ENCODE measurements around the gene SUV39H2.
"Not testable (repeated sequence)": the region's sequence is repeated elsewhere in the genome, so short reads cannot be mapped to it uniquely, and the experiment has no call there.

Gene SUV39H2

GRCh38 chr10:14859043-14859442 lies 19.6 kb upstream of the SUV39H2 start:
- no peaks in the 10 kb centered on the region for H3K27me3 Mint-ChIP-seq
- peaks cover 62% of the 10 kb centered on the region for H3K36me3 Mint-ChIP-seq (ENCODE audit: low read depth)
- no peaks in the 10 kb centered on the region for H3K4me1 Mint-ChIP-seq (ENCODE audit: low read depth)
- H3K4me3 Mint-ChIP-seq = no peak overlapping the region
- no peaks in the 10 kb centered on the region for H3K9me3 Mint-ChIP-seq
- no peak overlapping the region for H3K27ac Mint-ChIP-seq

GRCh38 chr10:14859775-14860174 lies 18.9 kb upstream of the SUV39H2 start:
- no peaks in the 10 kb centered on the region for H3K9me3 Mint-ChIP-seq
- H3K4me1 Mint-ChIP-seq (ENCODE audit: low read depth) = no peaks in the 10 kb centered on the region
- H3K27ac Mint-ChIP-seq = no peak overlapping the region
- H3K4me3 Mint-ChIP-seq = no peak overlapping the region
- no peaks in the 10 kb centered on the region for H3K27me3 Mint-ChIP-seq
- H3K36me3 Mint-ChIP-seq (ENCODE audit: low read depth) = peaks cover 60% of the 10 kb centered on the region

GRCh38 chr10:14860791-14861190 lies 17.9 kb upstream of the SUV39H2 start:
- Mint-ChIP-seq H3K27ac (no peak overlapping the region), H3K4me1 (ENCODE audit: low read depth) (no peaks in the 10 kb centered on the region), H3K27me3 (no peaks in the 10 kb centered on the region), H3K9me3 (no peaks in the 10 kb centered on the region), H3K4me3 (no peak overlapping the region), H3K36me3 (ENCODE audit: low read depth) (peaks cover 52% of the 10 kb centered on the region)

GRCh38 chr10:14864466-14864865 lies 14.2 kb upstream of the SUV39H2 start:
- not testable (repeated sequence) for H3K4me1 Mint-ChIP-seq (ENCODE audit: low read depth); H3K9me3 Mint-ChIP-seq; H3K27me3 Mint-ChIP-seq; H3K4me3 Mint-ChIP-seq; H3K27ac Mint-ChIP-seq
- H3K36me3 Mint-ChIP-seq (ENCODE audit: low read depth) = peaks cover 55% of the 10 kb centered on the region

GRCh38 chr10:14864871-14865270 lies 13.8 kb upstream of the SUV39H2 start:
- not testable (repeated sequence) for H3K4me3 Mint-ChIP-seq; H3K9me3 Mint-ChIP-seq; H3K27ac Mint-ChIP-seq; H3K27me3 Mint-ChIP-seq; H3K4me1 Mint-ChIP-seq (ENCODE audit: low read depth)
- H3K36me3 Mint-ChIP-seq (ENCODE audit: low read depth) = peaks cover 58% of the 10 kb centered on the region

GRCh38 chr10:14873090-14873760 lies 5.4 kb upstream of the SUV39H2 start:
- Mint-ChIP-seq H3K27me3 (no peaks in the 10 kb centered on the region), H3K4me1 (ENCODE audit: low read depth) (peaks cover 18% of the 10 kb centered on the region), H3K9me3 (no peaks in the 10 kb centered on the region), H3K36me3 (ENCODE audit: low read depth) (peaks cover 30% of the 10 kb centered on the region), H3K27ac (no peak overlapping the region), H3K4me3 (no peak overlapping the region)

- Mint-ChIP-seq H3K27ac (peak overlapping the region; percentile 8), H3K27me3 (no peaks in the 10 kb centered on the region), H3K9me3 (no peaks in the 10 kb centered on the region), H3K36me3 (ENCODE audit: low read depth) (peaks cover 15% of the 10 kb centered on the region), H3K4me1 (ENCODE audit: low read depth) (peaks cover 32% of the 10 kb centered on the region), H3K4me3 (no peak overlapping the region)
Measured at GRCh38 chr10:14875941-14876340, 2.7 kb upstream of the SUV39H2 start.

GRCh38 chr10:14876764-14877163 lies 1.9 kb upstream of the SUV39H2 start:
- H3K27ac Mint-ChIP-seq = no peak overlapping the region
- no peaks in the 10 kb centered on the region for H3K27me3 Mint-ChIP-seq
- H3K4me1 Mint-ChIP-seq (ENCODE audit: low read depth) = peaks cover 37% of the 10 kb centered on the region
- H3K36me3 Mint-ChIP-seq (ENCODE audit: low read depth) = peaks cover 14% of the 10 kb centered on the region
- H3K9me3 Mint-ChIP-seq = no peaks in the 10 kb centered on the region
- H3K4me3 Mint-ChIP-seq = peak overlapping the region; percentile 95

GRCh38 chr10:14879124-14879927 lies 660 bp downstream of the SUV39H2 start:
- Mint-ChIP-seq H3K4me1 (ENCODE audit: low read depth) (peaks cover 50% of the 10 kb centered on the region), H3K36me3 (ENCODE audit: low read depth) (peaks cover 29% of the 10 kb centered on the region), H3K4me3 (peak overlapping the region; percentile 95), H3K27me3 (no peaks in the 10 kb centered on the region), H3K9me3 (no peaks in the 10 kb centered on the region), H3K27ac (peak overlapping the region; percentile 85)

GRCh38 chr10:14879928-14880193 lies 1.2 kb downstream of the SUV39H2 start:
- Mint-ChIP-seq H3K4me3 (peak overlapping the region; percentile 95), H3K27ac (peak overlapping the region; percentile 85)

GRCh38 chr10:14880229-14880628 lies 1.6 kb downstream of the SUV39H2 start:
- Mint-ChIP-seq H3K4me1 (ENCODE audit: low read depth) (peaks cover 50% of the 10 kb centered on the region), H3K4me3 (peak overlapping the region; percentile 95)

More at GRCh38 chr10:14879928-14880193, 1.2 kb downstream of the SUV39H2 start:
- Mint-ChIP-seq H3K4me1 (ENCODE audit: low read depth) (peaks cover 50% of the 10 kb centered on the region), H3K9me3 (no peaks in the 10 kb centered on the region), H3K36me3 (ENCODE audit: low read depth) (peaks cover 29% of the 10 kb centered on the region), H3K27me3 (no peaks in the 10 kb centered on the region)

GRCh38 chr10:14884082-14884481 lies 5.4 kb downstream of the SUV39H2 start:
- peaks cover 34% of the 10 kb centered on the region for H3K4me1 Mint-ChIP-seq (ENCODE audit: low read depth)
- H3K9me3 Mint-ChIP-seq = no peaks in the 10 kb centered on the region
- peaks cover 29% of the 10 kb centered on the region for H3K36me3 Mint-ChIP-seq (ENCODE audit: low read depth)
- no peaks in the 10 kb centered on the region for H3K27me3 Mint-ChIP-seq
- H3K27ac Mint-ChIP-seq = no peak overlapping the region
- H3K4me3 Mint-ChIP-seq = no peak overlapping the region

More at GRCh38 chr10:14880229-14880628, 1.6 kb downstream of the SUV39H2 start:
- Mint-ChIP-seq H3K27me3 (no peaks in the 10 kb centered on the region), H3K36me3 (ENCODE audit: low read depth) (peaks cover 29% of the 10 kb centered on the region), H3K27ac (peak overlapping the region; percentile 85), H3K9me3 (no peaks in the 10 kb centered on the region)

- H3K9me3 Mint-ChIP-seq = no peaks in the 10 kb centered on the region
- peak overlapping the region; percentile 32 for H3K27ac Mint-ChIP-seq
- H3K4me3 Mint-ChIP-seq = peak overlapping the region; percentile 9
- H3K36me3 Mint-ChIP-seq (ENCODE audit: low read depth) = peaks cover 24% of the 10 kb centered on the region
- H3K27me3 Mint-ChIP-seq = no peaks in the 10 kb centered on the region
- peaks cover 12% of the 10 kb centered on the region for H3K4me1 Mint-ChIP-seq (ENCODE audit: low read depth)
Measured at GRCh38 chr10:14889318-14889717, 10.7 kb downstream of the SUV39H2 start.

- Mint-ChIP-seq H3K4me3 (no peak overlapping the region), H3K27me3 (no peaks in the 10 kb centered on the region), H3K4me1 (ENCODE audit: low read depth) (peaks cover 12% of the 10 kb centered on the region), H3K36me3 (ENCODE audit: low read depth) (peaks cover 29% of the 10 kb centered on the region), H3K9me3 (no peaks in the 10 kb centered on the region), H3K27ac (peak overlapping the region; percentile 64)
Measured at GRCh38 chr10:14891151-14891550, 12.5 kb downstream of the SUV39H2 start.

- Mint-ChIP-seq H3K4me1 (ENCODE audit: low read depth) (peaks cover 4% of the 10 kb centered on the region), H3K9me3 (no peaks in the 10 kb centered on the region), H3K27ac (no peak overlapping the region), H3K27me3 (no peaks in the 10 kb centered on the region), H3K4me3 (no peak overlapping the region), H3K36me3 (ENCODE audit: low read depth) (peaks cover 74% of the 10 kb centered on the region)
Measured at GRCh38 chr10:14904316-14904732, 25.7 kb downstream of the SUV39H2 start.

All from stimulated activated naive CD8-positive, alpha-beta T cell treated with anti-CD3 and anti-CD28 coated beads, Interleukin-15, Interleukin-2, amounts not matched to agents 100 ng/mL and 50 ng/mL, for 24 hours (primary cell).